22Rv1 (cell line): ENCODE data around the gene TSPAN7.

Experiments used
- CTCF ChIP-seq: fragments of 450-650 bp; IDR thresholded peaks from 2 replicates; pipeline ENCODE4 v1.5.1; 2017; ENCODE audit warnings: mild to moderate bottlenecking
- ZFX ChIP-seq: fragments of 450-650 bp; IDR thresholded peaks from 2 replicates; pipeline ENCODE4 v1.6.1; 2017; ENCODE audit warnings: antibody characterized with exemption, borderline replicate concordance

GRCh38 chrX:38575888-38576287 is 14.5 kb downstream of the TSPAN7 start:
- no peak for TF ChIP-seq CTCF
- no peak for TF ChIP-seq ZFX
